NT2/D1 (cell line): ENCODE data around the gene NRN1.
"Not testable (repeated sequence)": the region's sequence is repeated elsewhere in the genome, so short reads cannot be mapped to it uniquely, and the experiment has no call there.

Experiments used
- DNase-seq: peaks from one replicate; pipeline ENCODE4 v3.0.0-alpha.2; 2011; ENCODE audit warnings: low read depth, low spot score
- H3K27me3 ChIP-seq: 2 replicates; pipeline ENCODE4 v1.6.0; 2011; ENCODE audit warnings: mild to moderate bottlenecking; ENCODE audit not compliant: insufficient read length, insufficient read depth
- H3K36me3 ChIP-seq: 2 replicates; pipeline ENCODE4 v1.6.1; 2011; ENCODE audit warnings: mild to moderate bottlenecking, low read length, mixed read lengths; ENCODE audit not compliant: insufficient read depth, insufficient read length
- H3K4me1 ChIP-seq: 2 replicates; pipeline ENCODE4 v1.5.1; 2011; ENCODE audit not compliant: insufficient read depth, insufficient read length
- H3K4me3 ChIP-seq: 2 replicates; pipeline ENCODE4 v1.5.1; 2011; ENCODE audit warnings: low read depth; ENCODE audit not compliant: insufficient read length
- H3K9ac ChIP-seq: 2 replicates; pipeline ENCODE4 v1.6.0; 2011; ENCODE audit warnings: low read depth; ENCODE audit not compliant: insufficient read length
- H3K9me3 ChIP-seq: 2 replicates; pipeline ENCODE4 v1.5.1; 2011; ENCODE audit warnings: mild to moderate bottlenecking, low read length; ENCODE audit not compliant: insufficient read depth
- SUZ12 ChIP-seq: IDR thresholded peaks from 2 replicates; pipeline ENCODE4 v1.6.1; 2011; ENCODE audit not compliant: insufficient read length, insufficient read depth; ENCODE audit errors: extremely low read depth
- YY1 ChIP-seq: IDR thresholded peaks from 2 replicates; pipeline ENCODE4 v1.6.1; 2011; ENCODE audit not compliant: insufficient read length, insufficient read depth
- ZNF274 ChIP-seq: IDR thresholded peaks from 2 replicates; pipeline ENCODE4 v1.6.1; 2011; ENCODE audit warnings: mild to moderate bottlenecking, low read depth, low read length

The NRN1 gene

GRCh38 chr6:6026513-6027205 lies 19.9 kb upstream of the NRN1 start:
- Histone ChIP-seq H3K4me3 (no peak overlapping the region), H3K9me3 (no peaks in the 10 kb centered on the region), H3K27me3 (no peaks in the 10 kb centered on the region), H3K9ac (no peak overlapping the region), H3K4me1 (no peaks in the 10 kb centered on the region), H3K36me3 (no peaks in the 10 kb centered on the region)
- DNase-seq, result no peak
- no peak for TF ChIP-seq SUZ12
- no peak for TF ChIP-seq YY1
- TF ChIP-seq ZNF274, result no peak

GRCh38 chr6:6025736-6026135 lies 19.0 kb upstream of the NRN1 start:
- H3K9me3 ChIP-seq, result no peaks in the 10 kb centered on the region
- no peak for DNase-seq
- no peaks in the 10 kb centered on the region for H3K36me3 ChIP-seq
- H3K9ac ChIP-seq, result no peak overlapping the region
- H3K4me3 ChIP-seq, result no peak overlapping the region
- H3K4me1 ChIP-seq, result no peaks in the 10 kb centered on the region
- TF ChIP-seq YY1 (no peak), SUZ12 (no peak), ZNF274 (no peak)
- no peaks in the 10 kb centered on the region for H3K27me3 ChIP-seq

- no peak overlapping the region for H3K4me3 ChIP-seq
- no peak for TF ChIP-seq ZNF274
Observed at GRCh38 chr6:6024220-6024619, 17.5 kb upstream of the NRN1 start.

GRCh38 chr6:6022841-6023240 lies 16.1 kb upstream of the NRN1 start:
- not testable (repeated sequence) for H3K4me3 ChIP-seq, DNase-seq, H3K9me3 ChIP-seq, H3K27me3 ChIP-seq, H3K9ac ChIP-seq, H3K4me1 ChIP-seq, H3K36me3 ChIP-seq

More at GRCh38 chr6:6024220-6024619, 17.5 kb upstream of the NRN1 start:
- no peaks in the 10 kb centered on the region for H3K36me3 ChIP-seq
- no peak for DNase-seq
- no peaks in the 10 kb centered on the region for H3K9me3 ChIP-seq
- H3K4me1 ChIP-seq, result no peaks in the 10 kb centered on the region
- no peaks in the 10 kb centered on the region for H3K27me3 ChIP-seq
- H3K9ac ChIP-seq, result no peak overlapping the region

- H3K27me3 ChIP-seq, result peaks cover 61% of the 10 kb centered on the region
- TF ChIP-seq YY1 (no peak), SUZ12 (no peak), ZNF274 (no peak)
- H3K36me3 ChIP-seq, result no peaks in the 10 kb centered on the region
- no peaks in the 10 kb centered on the region for H3K9me3 ChIP-seq
- H3K9ac ChIP-seq, result peak overlapping the region; percentile 67
- DNase-seq, result no peak
- no peaks in the 10 kb centered on the region for H3K4me1 ChIP-seq
- peak overlapping the region; percentile 51 for H3K4me3 ChIP-seq
Observed at GRCh38 chr6:6008648-6009421, 2.1 kb upstream of the NRN1 start.

- Histone ChIP-seq H3K36me3 (no peaks in the 10 kb centered on the region), H3K27me3 (peaks cover 68% of the 10 kb centered on the region), H3K4me1 (no peaks in the 10 kb centered on the region), H3K9me3 (no peaks in the 10 kb centered on the region), H3K9ac (peak overlapping the region; percentile 21), H3K4me3 (peak overlapping the region; percentile 34)
- no peak for DNase-seq
- no peak for TF ChIP-seq ZNF274
- no peak for TF ChIP-seq YY1
- TF ChIP-seq SUZ12, result no peak
Observed at GRCh38 chr6:6008089-6008647, 1.4 kb upstream of the NRN1 start.

- H3K9ac ChIP-seq, result no peak overlapping the region
- peaks cover 74% of the 10 kb centered on the region for H3K27me3 ChIP-seq
Observed at GRCh38 chr6:6007366-6008088, 802 bp upstream of the NRN1 start.

More at GRCh38 chr6:6007366-6008088, 802 bp upstream of the NRN1 start:
- DNase-seq, result no peak
- Histone ChIP-seq H3K9me3 (no peaks in the 10 kb centered on the region), H3K4me3 (peak overlapping the region; percentile 34), H3K4me1 (no peaks in the 10 kb centered on the region), H3K36me3 (no peaks in the 10 kb centered on the region)
- no peak for TF ChIP-seq YY1
- no peak for TF ChIP-seq SUZ12
- no peak for TF ChIP-seq ZNF274
